HG02610 (cell line): Measurements from ENCODE around the gene CDK14.
"Not testable (repeated sequence)": the region's sequence is repeated elsewhere in the genome, so short reads cannot be mapped to it uniquely, and the experiment has no call there.

Experiments used
- ATAC-seq: cut with Tn5 transposase; IDR thresholded peaks from one replicate; pipeline ENCODE4 v1.9.1; 2021; ENCODE audit warnings: mild to moderate bottlenecking, moderate library complexity; ENCODE audit not compliant: unreplicated experiment

CDK14 gene

GRCh38 chr7:91135300-91135699 lies 539.2 kb downstream of the CDK14 start:
- no peak for ATAC-seq

DNA sequence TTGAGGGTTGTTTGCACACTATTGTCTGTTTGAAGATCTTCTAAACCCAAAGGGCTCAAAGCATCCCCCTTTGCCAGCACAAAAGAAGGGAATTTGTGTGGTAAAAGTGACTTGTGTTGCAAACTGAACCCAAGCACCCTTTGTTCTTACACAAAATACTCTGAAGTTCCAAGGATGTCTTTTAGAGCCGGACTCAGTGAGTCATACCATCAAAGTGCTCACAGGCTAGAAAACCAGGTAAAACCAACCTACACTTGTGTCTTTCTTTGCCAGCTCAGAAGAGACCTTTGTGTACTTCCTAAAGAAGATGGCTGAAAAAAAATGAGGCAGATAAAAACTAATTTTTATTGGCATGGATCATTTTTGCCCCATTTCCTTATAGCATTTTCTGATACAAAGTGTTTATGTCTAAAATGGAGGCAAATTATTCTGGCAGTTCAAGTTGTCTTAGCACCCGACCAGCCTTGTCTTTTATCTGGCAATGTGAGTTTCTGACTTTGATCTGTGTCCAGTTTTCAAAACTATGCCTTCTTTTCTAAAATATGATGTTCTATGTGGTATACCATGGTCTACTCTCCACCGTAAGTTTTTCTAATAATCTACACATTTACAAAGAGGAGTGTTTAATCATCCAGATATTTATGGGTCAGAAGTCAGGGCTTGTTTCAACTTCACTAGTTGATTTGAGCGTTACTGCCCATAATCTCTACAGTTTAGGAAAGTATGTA lies 539.7 kb downstream of the CDK14 start:
- no peak for ATAC-seq

DNA sequence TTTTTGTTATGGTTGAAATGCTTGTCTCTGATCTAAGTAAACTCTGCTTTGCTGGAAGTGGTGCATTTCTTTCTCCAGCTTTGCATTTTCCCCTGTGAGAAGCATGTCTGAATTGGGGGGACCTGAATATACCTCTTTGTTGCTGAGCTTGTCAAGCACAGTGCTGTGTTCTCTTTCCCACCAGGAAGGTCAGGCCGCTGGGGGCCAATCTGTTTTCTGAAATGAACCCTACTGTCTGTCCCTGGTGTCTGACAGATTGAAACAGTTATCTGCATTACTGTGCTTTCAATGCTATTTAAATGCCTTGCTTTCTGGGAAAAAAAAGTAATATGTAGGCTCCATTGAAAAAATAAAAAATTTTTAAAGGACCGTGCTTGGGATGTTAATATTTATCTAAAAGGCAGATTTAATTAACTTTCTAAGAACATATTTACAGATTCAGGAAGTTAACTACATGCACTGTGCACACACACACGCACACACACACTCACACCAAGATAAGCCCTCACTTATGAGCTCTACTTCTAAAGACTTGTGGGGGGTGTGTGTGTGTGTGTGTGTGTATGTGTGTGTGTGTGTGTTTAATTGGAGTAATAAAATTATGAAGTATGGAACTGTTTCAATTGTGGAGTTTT lies 541.1 kb downstream of the CDK14 start:
- no peak for ATAC-seq

- no peak for ATAC-seq
Observed at GRCh38 chr7:91137788-91138368, 541.8 kb downstream of the CDK14 start.

DNA sequence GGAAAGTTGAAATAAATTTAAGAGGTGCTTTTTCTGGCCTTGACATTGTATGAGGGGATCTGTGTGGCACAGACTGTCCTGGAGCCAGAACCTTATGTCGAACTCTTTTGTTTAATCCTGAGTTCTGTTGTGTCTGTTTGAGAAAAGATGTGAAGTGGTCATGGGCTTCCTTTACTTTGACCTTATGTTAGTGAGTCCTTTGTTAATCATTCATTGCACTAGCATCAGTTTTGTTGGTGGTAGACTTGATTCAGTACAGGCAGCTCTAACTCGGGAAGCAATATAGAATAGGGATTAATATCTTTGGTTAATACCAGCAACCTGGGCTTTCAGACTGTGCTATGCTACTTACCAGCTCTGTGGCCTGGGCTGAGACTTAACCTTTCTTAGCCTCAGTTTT lies 544.2 kb downstream of the CDK14 start:
- ATAC-seq: no peak

- no peak for ATAC-seq
Observed at GRCh38 chr7:91140982-91141381, 544.9 kb downstream of the CDK14 start.

DNA sequence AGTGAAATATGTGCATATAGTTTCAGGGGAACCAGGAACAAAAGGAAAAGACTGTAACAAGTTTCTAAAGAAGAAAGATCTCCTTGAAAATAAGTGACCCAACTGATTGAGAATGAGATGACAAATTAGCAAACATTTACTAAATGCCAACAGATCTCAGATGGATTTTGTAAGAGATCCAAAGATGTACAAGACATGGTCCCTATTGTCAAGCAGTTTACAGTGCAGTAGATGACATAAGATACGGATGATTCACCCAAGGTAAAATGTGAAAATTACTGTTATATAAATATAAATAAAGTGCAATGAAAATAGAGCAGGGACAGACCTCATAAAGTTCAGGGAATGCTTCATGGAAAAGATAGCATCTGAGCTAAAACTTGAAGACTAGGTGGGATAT lies 546.6 kb downstream of the CDK14 start:
- ATAC-seq: no peak

DNA sequence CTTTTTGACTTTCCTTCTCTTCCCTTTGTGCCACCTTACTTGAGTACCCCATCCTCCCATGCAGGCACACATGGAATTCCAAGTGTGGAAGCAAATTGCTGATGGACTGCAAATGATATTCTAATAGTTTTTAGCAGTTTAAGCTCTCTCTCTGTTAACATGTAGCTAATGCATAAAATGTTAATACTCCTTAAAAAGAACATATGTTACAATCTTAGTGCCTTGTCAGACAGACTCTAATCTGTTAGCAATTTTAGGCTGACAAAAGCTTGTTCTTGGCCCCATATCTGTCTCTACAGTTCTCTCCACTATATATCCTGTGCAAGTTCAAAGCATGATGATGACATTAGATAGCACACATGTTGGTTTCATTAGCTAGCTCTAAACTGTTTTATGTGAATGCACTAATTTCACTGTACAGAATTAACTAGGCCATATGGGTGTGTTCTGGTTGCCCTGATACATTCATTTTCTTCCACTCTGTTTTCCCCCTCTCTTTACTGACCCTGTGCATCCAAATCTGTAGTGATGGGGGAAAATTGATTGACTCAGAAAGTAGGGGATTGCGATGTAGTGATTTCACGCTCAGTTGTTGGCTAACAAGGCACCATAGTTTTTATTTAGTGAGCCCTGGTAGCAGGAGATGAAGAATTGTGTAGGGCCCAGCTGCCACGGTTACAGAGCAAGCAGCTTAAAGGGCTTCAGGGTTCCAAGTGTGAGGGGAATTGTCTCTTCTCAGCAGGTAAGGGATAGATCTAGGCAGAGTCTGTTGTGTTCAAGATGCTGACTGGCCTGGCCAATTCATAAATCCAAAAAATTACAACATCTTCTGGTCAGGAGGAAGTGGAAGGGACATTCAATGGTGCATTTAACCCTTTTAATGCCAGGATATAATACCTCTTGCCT lies 553.5 kb downstream of the CDK14 start:
- no peak for ATAC-seq

DNA sequence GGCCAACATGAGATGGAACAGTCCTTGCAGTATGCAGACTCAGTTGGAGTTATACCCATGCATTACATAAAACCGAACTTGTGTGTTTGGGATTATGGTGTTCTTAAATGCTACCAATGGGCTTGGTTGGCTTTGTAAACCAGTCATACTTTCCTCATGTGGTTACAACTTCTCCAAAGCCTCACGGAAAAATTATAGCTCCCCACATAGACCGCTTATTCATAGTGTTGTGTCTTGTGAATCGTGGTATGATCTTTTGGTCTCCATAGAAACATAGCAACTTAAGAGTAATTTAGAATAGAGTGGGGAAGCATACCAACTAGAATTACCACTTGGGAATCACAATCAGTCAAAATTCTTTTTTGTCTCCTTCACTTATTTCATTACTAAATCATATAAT lies 555.8 kb downstream of the CDK14 start:
- ATAC-seq: no peak

GRCh38 chr7:91156316-91157185 lies 560.4 kb downstream of the CDK14 start:
- ATAC-seq: no peak

DNA sequence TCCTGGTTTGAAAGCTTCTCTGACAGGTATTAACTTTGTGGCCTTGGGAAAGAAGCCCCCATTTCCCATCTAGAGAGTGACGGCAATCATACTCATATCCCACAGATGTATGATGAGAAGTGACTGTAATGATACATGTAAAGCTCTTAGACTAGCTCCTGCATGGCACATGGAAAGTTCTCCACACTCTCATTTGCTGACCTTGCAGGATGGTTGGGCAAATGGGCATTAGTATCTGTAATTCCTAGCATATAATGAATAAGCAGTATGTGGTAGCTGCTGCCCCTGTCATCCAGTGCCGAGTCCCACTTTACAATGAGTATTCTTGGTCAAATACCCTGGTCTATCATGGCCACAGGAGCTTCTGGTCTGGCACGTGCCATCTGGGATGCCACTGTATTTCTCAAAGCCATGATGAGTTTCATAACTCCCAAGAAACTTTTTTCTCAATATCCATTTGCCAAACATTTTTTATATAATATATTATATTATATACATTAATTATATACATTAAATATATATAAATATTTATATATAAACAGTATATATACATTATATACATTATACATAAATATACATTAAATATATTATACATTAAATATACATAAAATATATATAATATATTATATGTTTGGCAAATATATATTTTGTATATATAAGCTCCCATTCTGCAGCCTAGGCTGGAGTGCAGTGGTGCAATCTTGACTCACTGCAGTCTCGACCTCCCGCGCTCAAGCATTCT lies 561.6 kb downstream of the CDK14 start:
- no peak for ATAC-seq

GRCh38 chr7:91162436-91162835 lies 566.3 kb downstream of the CDK14 start:
- no peak for ATAC-seq

- no peak for ATAC-seq
Observed at GRCh38 chr7:91164506-91164905, 568.4 kb downstream of the CDK14 start.

DNA sequence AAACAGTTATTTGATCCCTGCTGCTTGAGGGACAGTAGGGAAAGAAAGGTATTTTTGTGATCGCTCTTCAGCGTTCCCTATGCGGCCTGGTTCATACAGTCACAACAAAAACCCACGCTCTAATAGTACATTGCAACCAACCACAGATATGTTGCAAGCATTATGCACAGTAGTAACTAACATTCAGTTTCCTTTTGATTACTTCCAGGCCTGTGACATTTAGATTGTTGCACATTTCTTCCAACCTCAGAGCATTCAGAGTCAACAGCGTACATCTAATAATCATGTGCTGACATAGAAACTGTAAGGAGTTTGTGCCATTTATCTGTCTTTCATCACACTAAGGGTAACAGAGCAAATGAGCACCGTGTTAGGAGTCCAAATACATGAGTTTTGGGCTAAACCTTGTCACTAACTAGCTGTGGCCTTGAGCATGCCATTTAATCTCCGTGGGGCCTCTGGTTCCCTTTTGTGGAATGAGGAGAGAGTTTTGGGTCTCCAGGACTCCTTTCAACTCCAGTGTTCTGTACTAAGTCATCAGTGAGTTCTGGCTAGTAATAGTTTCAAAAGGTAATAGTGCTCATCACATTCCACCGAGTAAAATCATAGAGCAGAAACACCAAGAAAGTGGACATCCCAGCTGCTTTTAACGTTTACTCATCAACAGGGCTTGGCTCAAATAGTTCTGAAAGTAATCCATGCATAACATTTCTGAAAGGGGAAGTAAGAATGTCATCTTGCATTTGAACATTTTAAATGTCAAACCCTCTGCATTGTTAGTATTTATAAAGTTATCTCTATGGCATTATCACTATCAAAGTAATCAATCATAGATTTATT lies 569.1 kb downstream of the CDK14 start:
- peak; percentile 88 for ATAC-seq

DNA sequence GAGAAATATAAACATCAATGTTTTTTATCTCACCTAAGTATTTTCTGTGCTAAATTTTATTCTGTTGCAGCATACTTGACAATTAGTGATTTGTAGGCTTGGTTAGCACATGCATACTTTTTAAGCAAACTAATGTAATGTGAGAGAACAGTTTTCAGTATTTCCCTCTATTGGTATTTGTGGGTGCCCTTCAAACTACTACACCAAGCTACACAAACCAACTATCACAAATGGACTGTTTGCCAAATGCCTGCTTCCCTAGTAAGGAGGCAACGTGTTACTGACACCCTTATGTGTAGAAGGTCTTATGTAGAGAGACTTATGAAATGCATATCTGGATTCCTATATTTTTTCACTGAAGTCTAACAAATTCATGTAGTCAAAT lies 569.7 kb downstream of the CDK14 start:
- ATAC-seq: peak; percentile 29

DNA sequence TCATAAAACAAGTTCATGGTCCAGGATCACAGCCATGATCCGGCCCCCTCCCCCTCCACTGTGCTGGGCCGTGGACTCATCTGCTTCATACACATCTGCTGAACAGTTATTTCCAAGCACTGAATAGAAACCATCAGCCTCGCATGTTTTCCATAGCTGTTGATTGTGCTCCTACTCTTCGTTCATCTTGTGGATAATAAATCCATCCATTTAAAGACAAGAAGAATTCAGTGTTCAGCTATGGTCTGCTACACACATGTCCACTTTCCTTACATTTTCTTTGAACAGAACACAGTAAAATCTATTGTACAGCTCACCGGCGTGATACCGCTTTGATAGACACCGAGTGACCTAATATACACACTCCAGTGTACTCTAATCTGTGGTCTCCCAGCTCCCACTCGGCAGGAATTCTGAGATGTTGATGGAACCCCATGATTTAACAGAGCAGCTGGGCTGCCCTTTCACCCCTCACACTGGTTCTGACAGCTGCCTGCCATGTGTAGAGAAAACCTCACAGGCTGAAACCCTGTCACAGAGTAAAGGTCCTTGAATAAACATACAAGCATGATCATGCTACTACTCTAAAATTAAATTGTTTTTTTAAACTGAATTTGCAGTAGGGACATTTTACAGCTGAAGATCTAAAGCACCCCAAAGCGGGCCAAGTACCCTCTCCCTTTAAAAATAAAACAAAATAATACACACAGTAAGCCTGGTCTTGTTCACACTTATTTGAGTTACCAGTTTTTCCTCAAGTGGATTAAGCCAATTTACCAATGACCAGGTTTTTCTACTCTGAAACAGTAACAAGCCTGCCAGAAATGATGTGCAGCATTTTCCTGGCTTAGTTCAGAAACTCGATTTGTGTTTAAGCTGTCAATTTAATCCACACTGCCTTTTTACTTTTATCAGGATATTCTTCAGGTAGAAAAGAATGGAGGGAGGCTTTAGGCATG lies 573.0 kb downstream of the CDK14 start:
- no peak for ATAC-seq

- ATAC-seq: no peak
Observed at GRCh38 chr7:91169830-91170191, 573.7 kb downstream of the CDK14 start.

- not testable (repeated sequence) for ATAC-seq
Observed at GRCh38 chr7:91173265-91173664, 577.1 kb downstream of the CDK14 start.
